OCI-LY1 (cell line): ENCODE measurements around the gene SPATA16.

Experiments
- H2AFZ ChIP-seq: fragments of 200-600 bp; sonication (generic), shearing (Covaris generic); 2 replicates; pipeline ENCODE4 v1.6.0; 2014; ENCODE audit warnings: antibody characterized with exemption, mild to moderate bottlenecking, low read length
- H3F3A ChIP-seq: fragments of 200-600 bp; sonication (generic), shearing (Covaris generic); 2 replicates; pipeline ENCODE4 v1.6.0; 2014; ENCODE audit warnings: mild to moderate bottlenecking, antibody characterized with exemption, low read length, moderate library complexity; ENCODE audit not compliant: insufficient read depth
- H3K27ac ChIP-seq: fragments of 200-600 bp; sonication (generic); 2 replicates; pipeline ENCODE4 v1.5.1; 2014; ENCODE audit warnings: low read length, mixed run types, mild to moderate bottlenecking, low read depth; ENCODE audit not compliant: poor library complexity, severe bottlenecking
- H3K27me3 ChIP-seq: fragments of 200-600 bp; sonication (generic); 2 replicates; pipeline ENCODE4 v1.6.0; 2014; ENCODE audit warnings: antibody characterized with exemption, mild to moderate bottlenecking, low read length, moderate library complexity; ENCODE audit not compliant: insufficient read depth
- H3K36me3 ChIP-seq: fragments of 200-600 bp; sonication (generic); 2 replicates; pipeline ENCODE4 v1.6.1; 2014; ENCODE audit warnings: mild to moderate bottlenecking, antibody characterized with exemption, low read length, moderate library complexity, mixed read lengths; ENCODE audit not compliant: insufficient read depth
- H3K4me1 ChIP-seq: fragments of 200-600 bp; sonication (generic); 2 replicates; pipeline ENCODE4 v1.5.1; 2014; ENCODE audit warnings: mild to moderate bottlenecking, low read length, moderate library complexity; ENCODE audit not compliant: insufficient read depth, severe bottlenecking
- H3K4me2 ChIP-seq: fragments of 200-600 bp; sonication (generic), shearing (Covaris generic); 2 replicates; pipeline ENCODE4 v1.6.1; 2014; ENCODE audit warnings: low read length
- H3K4me3 ChIP-seq: fragments of 200-600 bp; sonication (generic); 2 replicates; pipeline ENCODE4 v1.5.1; 2014; ENCODE audit warnings: low read length, low read depth, mild to moderate bottlenecking, mixed read lengths; ENCODE audit not compliant: poor library complexity, severe bottlenecking
- H3K79me2 ChIP-seq: fragments of 200-600 bp; shearing (Covaris generic); 2 replicates; pipeline ENCODE4 v1.6.1; 2016; ENCODE audit warnings: mixed run types, low read length, mixed read lengths; ENCODE audit not compliant: insufficient read depth
- H3K9ac ChIP-seq: fragments of 200-600 bp; sonication (generic), shearing (Covaris generic); 2 replicates; pipeline ENCODE4 v1.6.1; 2014; ENCODE audit warnings: mild to moderate bottlenecking, low read length, mixed read lengths
- H3K9me2 ChIP-seq: fragments of 200-600 bp; sonication (generic), shearing (Covaris generic); 2 replicates; pipeline ENCODE4 v1.6.1; 2014; ENCODE audit warnings: low read depth, mild to moderate bottlenecking, low read length, mixed read lengths
- H3K9me3 ChIP-seq: fragments of 200-600 bp; shearing (Covaris generic); 2 replicates; pipeline ENCODE4 v1.6.1; 2014; ENCODE audit warnings: low read length, mixed read lengths
- H4K20me1 ChIP-seq: fragments of 200-600 bp; sonication (generic), shearing (Covaris generic); 2 replicates; pipeline ENCODE4 v1.6.0; 2016; ENCODE audit warnings: mild to moderate bottlenecking, low read length; ENCODE audit not compliant: insufficient read depth
- EZH2 ChIP-seq: fragments of 200-600 bp; sonication (generic), shearing (Covaris generic); IDR thresholded peaks from 2 replicates; pipeline ENCODE4 v1.8.0; 2017; ENCODE audit warnings: borderline replicate concordance, mixed run types, mild to moderate bottlenecking, antibody characterized with exemption, low read length, moderate library complexity, mixed read lengths
- TF ChIP-seq, protein P1 (sequence below): fragments of 200-600 bp; sonication (generic), shearing (Covaris generic); IDR thresholded peaks from 2 replicates; pipeline ENCODE4 v1.5.1; 2017; ENCODE audit warnings: mild to moderate bottlenecking, antibody characterized with exemption, low read length, moderate library complexity, mixed read lengths

SPATA16 gene

GRCh38 chr3:172987273-172987672, 153.8 kb downstream of the SPATA16 start:
- Histone ChIP-seq H3K79me2 (no peaks in the 10 kb centered on the region), H3K36me3 (no peaks in the 10 kb centered on the region), H3K27me3 (no peaks in the 10 kb centered on the region), H3F3A (no peaks in the 10 kb centered on the region), H3K4me1 (no peaks in the 10 kb centered on the region), H2AFZ (no peak overlapping the region), H3K9me2 (no peaks in the 10 kb centered on the region), H3K4me3 (no peak overlapping the region), H3K9ac (no peak overlapping the region), H4K20me1 (no peaks in the 10 kb centered on the region), H3K27ac (no peak overlapping the region), H3K9me3 (no peaks in the 10 kb centered on the region), H3K4me2 (no peak overlapping the region)
- TF ChIP-seq EZH2: no peak
- TF ChIP-seq, protein P1, sequence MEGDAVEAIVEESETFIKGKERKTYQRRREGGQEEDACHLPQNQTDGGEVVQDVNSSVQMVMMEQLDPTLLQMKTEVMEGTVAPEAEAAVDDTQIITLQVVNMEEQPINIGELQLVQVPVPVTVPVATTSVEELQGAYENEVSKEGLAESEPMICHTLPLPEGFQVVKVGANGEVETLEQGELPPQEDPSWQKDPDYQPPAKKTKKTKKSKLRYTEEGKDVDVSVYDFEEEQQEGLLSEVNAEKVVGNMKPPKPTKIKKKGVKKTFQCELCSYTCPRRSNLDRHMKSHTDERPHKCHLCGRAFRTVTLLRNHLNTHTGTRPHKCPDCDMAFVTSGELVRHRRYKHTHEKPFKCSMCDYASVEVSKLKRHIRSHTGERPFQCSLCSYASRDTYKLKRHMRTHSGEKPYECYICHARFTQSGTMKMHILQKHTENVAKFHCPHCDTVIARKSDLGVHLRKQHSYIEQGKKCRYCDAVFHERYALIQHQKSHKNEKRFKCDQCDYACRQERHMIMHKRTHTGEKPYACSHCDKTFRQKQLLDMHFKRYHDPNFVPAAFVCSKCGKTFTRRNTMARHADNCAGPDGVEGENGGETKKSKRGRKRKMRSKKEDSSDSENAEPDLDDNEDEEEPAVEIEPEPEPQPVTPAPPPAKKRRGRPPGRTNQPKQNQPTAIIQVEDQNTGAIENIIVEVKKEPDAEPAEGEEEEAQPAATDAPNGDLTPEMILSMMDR: 0 out of 2 replicates have a peak, but pooled peaks have one; percentile 16

DNA sequence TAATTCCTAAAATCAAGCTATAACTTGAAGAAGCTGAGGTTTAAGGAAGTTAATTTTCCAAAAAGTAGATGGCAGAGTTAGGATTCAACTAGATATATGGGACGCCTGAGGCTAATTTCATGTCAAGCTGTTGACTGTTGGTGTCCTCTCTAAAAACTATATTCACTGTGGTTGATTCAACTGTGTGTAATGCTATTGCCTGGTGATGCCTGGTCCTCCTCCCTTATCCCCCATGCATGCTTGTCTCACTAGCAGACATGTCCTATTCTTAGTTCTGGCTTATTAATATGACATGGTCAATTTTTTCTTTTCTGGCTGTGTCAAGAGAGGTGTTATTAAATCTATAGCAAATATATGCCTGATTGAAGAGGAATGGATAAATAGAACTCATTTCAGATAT, 156.1 kb downstream of the SPATA16 start:
- Histone ChIP-seq H3K27ac (no peak overlapping the region), H2AFZ (no peak overlapping the region), H3K9me3 (no peaks in the 10 kb centered on the region), H3K4me1 (no peaks in the 10 kb centered on the region), H3K4me3 (no peak overlapping the region), H3K9ac (no peak overlapping the region), H4K20me1 (no peaks in the 10 kb centered on the region), H3K27me3 (no peaks in the 10 kb centered on the region), H3K79me2 (no peaks in the 10 kb centered on the region), H3K36me3 (no peaks in the 10 kb centered on the region), H3K9me2 (no peaks in the 10 kb centered on the region), H3K4me2 (no peak overlapping the region), H3F3A (no peaks in the 10 kb centered on the region)
- no peak for TF ChIP-seq EZH2
- TF ChIP-seq, protein P1: no peak

DNA sequence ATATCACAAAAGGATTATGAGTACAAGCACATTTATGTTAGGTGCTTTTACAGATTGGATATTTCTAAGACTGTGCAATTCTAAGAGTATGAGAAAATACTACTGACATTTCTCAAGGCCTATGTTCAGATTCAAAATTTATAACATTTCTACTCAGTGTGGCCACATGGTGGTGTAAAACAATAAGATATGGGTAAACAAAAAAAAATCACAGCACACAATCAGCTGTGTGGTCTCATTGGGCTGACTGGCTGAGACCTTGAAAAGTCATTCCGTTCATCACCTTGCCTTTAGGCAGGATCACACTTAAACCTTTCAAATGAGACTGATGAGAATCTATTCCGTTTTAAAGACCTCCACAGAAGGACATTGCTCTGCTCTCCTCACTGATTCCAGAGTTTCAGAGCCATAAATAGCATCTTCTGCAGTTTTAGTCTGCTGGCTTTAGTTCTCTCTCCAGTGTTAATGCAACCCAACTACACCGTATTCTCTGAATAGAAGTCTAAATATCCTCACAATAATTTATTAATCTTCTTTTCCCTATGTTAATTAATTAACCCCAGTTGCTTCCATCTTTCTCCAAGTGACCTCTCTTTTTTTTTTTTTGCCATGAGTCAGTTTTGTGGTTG, 158.2 kb downstream of the SPATA16 start:
- no peaks in the 10 kb centered on the region for H3K4me1 ChIP-seq
- H3K9ac ChIP-seq: no peak overlapping the region
- H3K27me3 ChIP-seq: no peaks in the 10 kb centered on the region
- no peak overlapping the region for H3K4me2 ChIP-seq
- H3F3A ChIP-seq: no peaks in the 10 kb centered on the region
- H3K36me3 ChIP-seq: no peaks in the 10 kb centered on the region
- H4K20me1 ChIP-seq: no peaks in the 10 kb centered on the region
- TF ChIP-seq EZH2: no peak
- TF ChIP-seq, protein P1: peak; percentile 35; the same call in 1 of the 2 replicates
- H3K9me3 ChIP-seq: no peaks in the 10 kb centered on the region
- no peaks in the 10 kb centered on the region for H3K9me2 ChIP-seq
- no peak overlapping the region for H3K27ac ChIP-seq
- H3K79me2 ChIP-seq: no peaks in the 10 kb centered on the region
- no peak overlapping the region for H3K4me3 ChIP-seq
- H2AFZ ChIP-seq: no peak overlapping the region
